ENCODE measurements around the gene AQP9.

GRCh38 chr15:58165661-58166060, 27.5 kb downstream of the AQP9 start:
- TF ChIP-seq, protein P1, sequence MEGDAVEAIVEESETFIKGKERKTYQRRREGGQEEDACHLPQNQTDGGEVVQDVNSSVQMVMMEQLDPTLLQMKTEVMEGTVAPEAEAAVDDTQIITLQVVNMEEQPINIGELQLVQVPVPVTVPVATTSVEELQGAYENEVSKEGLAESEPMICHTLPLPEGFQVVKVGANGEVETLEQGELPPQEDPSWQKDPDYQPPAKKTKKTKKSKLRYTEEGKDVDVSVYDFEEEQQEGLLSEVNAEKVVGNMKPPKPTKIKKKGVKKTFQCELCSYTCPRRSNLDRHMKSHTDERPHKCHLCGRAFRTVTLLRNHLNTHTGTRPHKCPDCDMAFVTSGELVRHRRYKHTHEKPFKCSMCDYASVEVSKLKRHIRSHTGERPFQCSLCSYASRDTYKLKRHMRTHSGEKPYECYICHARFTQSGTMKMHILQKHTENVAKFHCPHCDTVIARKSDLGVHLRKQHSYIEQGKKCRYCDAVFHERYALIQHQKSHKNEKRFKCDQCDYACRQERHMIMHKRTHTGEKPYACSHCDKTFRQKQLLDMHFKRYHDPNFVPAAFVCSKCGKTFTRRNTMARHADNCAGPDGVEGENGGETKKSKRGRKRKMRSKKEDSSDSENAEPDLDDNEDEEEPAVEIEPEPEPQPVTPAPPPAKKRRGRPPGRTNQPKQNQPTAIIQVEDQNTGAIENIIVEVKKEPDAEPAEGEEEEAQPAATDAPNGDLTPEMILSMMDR (IDR thresholded peaks at IDR 0.05; ENCODE audit: insufficient read depth, low read depth, low read length), result no peak
- no peak for TF ChIP-seq EZH2 (IDR thresholded peaks at IDR 0.05; ENCODE audit: insufficient read depth, low read length)
